Measurements from ENCODE around the gene EOGT. TPM values are rescaled to one million over a fixed set of nuclear protein-coding genes. Genes with fewer than 3 reads are reported as not detected.

EOGT gene
- total RNA-seq, 1 experiment from 2014 or later, result 20.1 TPM

GRCh38 chr3:69012100-69012799, 1.2 kb downstream of the EOGT start:
- no peaks in the 10 kb centered on the region for H3K9me2 ChIP-seq (ENCODE audit: insufficient read depth)
- POLR2A ChIA-PET, result interaction anchor here (0.6 kb wide), 1 partner anchor 1579 kb away, joined by 3 read pairs; no protein-coding TSS in a partner anchor
- intact Hi-C loops (cut with micrococcal nuclease), result loop anchor here (2.0 to 5.0 kb wide), 2 partner anchors 40 to 69 kb away; partner anchors contain the start of genes TMF1 and UBA3
- peaks cover 4 to 18% of the 10 kb centered on the region in 2 experiments for H3K4me1 ChIP-seq (ENCODE audit: control insufficient read depth in 1 of 2, insufficient read depth in 2 of 2, low read length in 2 of 2)
- no peak for TF ChIP-seq FOSL1 (IDR thresholded peaks at IDR 0.05; ENCODE audit: low read depth)
- H3K27ac ChIP-seq (ENCODE audit: low read depth, low read length), result no peak overlapping the region
- H3K36me3 ChIP-seq (ENCODE audit: control insufficient read depth in 1 of 2, insufficient read depth in 2 of 2, low read length in 2 of 2), result peaks cover 2 to 10% of the 10 kb centered on the region in 2 experiments; a peak in 1 of 4 replicates
- CTCF ChIA-PET, result interaction anchor here (1.1 kb wide), 1 partner anchor 8 kb away, joined by 3 read pairs; no protein-coding TSS in a partner anchor
- no peaks in the 10 kb centered on the region for H3K27me3 ChIP-seq (ENCODE audit: insufficient read depth, low read length)
- peak overlapping the region; percentile 78 for H3K9ac ChIP-seq (ENCODE audit: low read length)
- RAD21 ChIA-PET (ENCODE audit: low non-redundant PET in 1 of 2, low total read pairs in 2 of 2, uncharacterized antibody in 2 of 2, unreplicated experiment in 2 of 2), result no interaction called here
- TSS peak; percentile 32 for BruUV-seq (replicated peaks)
- H3K79me2 ChIP-seq (ENCODE audit: insufficient read depth, low read length), result no peaks in the 10 kb centered on the region
- DNase-seq (ENCODE audit: low read depth, low spot score) (no peak), ATAC-seq (no peak)
- peak overlapping the region; percentile 73 for H3K4me2 ChIP-seq (ENCODE audit: low read length)
- peak overlapping the region; percentile 62 to 69 for H3K4me3 ChIP-seq (replicated peaks in 1 of 2; ENCODE audit: low read depth in 1 of 2, low read length in 2 of 2)
- H4K20me1 ChIP-seq (ENCODE audit: insufficient read depth), result no peaks in the 10 kb centered on the region
- H3K9me3 ChIP-seq (ENCODE audit: control insufficient read depth in 1 of 2, insufficient read depth in 1 of 2, low read depth in 1 of 2, low read length in 2 of 2), result no peaks in the 10 kb centered on the region
- no peak overlapping the region for H2AFZ ChIP-seq (ENCODE audit: low read depth, low read length, poor library complexity, severe bottlenecking)

- Histone ChIP-seq H4K20me1 (ENCODE audit: insufficient read depth) (no peaks in the 10 kb centered on the region), H3K9me2 (ENCODE audit: insufficient read depth) (no peaks in the 10 kb centered on the region), H3K4me2 (ENCODE audit: low read length) (no peak overlapping the region), H3K4me3 (replicated peaks in 1 of 2; ENCODE audit: low read depth in 1 of 2, low read length in 2 of 2) (no peak overlapping the region), H3K27me3 (ENCODE audit: insufficient read depth, low read length) (no peaks in the 10 kb centered on the region), H3K27ac (ENCODE audit: low read depth, low read length) (no peak overlapping the region), H2AFZ (ENCODE audit: low read depth, low read length, poor library complexity, severe bottlenecking) (no peak overlapping the region), H3K9me3 (ENCODE audit: control insufficient read depth in 1 of 2, insufficient read depth in 1 of 2, low read depth in 1 of 2, low read length in 2 of 2) (no peaks in the 10 kb centered on the region), H3K36me3 (ENCODE audit: control insufficient read depth in 1 of 2, insufficient read depth in 2 of 2, low read length in 2 of 2) (peaks cover 2 to 17% of the 10 kb centered on the region in 2 experiments; a peak in 2 of 4 replicates), H3K4me1 (ENCODE audit: control insufficient read depth in 1 of 2, insufficient read depth in 2 of 2, low read length in 2 of 2) (peaks cover 4 to 18% of the 10 kb centered on the region in 2 experiments), H3K79me2 (ENCODE audit: insufficient read depth, low read length) (no peaks in the 10 kb centered on the region), H3K9ac (ENCODE audit: low read length) (no peak overlapping the region)
- TF ChIP-seq EZH2phosphoT487 (IDR thresholded peaks at IDR 0.05; ENCODE audit: borderline replicate concordance), result no peak
- TF ChIP-seq JUND (IDR thresholded peaks at IDR 0.05), result no peak
- TF ChIP-seq EZH2 (IDR thresholded peaks at IDR 0.05), result no peak
- no peak for TF ChIP-seq RAD21 (IDR thresholded peaks at IDR 0.05; ENCODE audit: low read depth)
- no peak for TF ChIP-seq SIN3A (IDR thresholded peaks at IDR 0.05; ENCODE audit: low read depth)
- no peak for TF ChIP-seq ZNF274 (IDR thresholded peaks at IDR 0.05; ENCODE audit: low read depth, low read length)
- TF ChIP-seq EGR1 (IDR thresholded peaks at IDR 0.05; ENCODE audit: low read depth), result no peak
- intact Hi-C loops (cut with micrococcal nuclease), result loop anchor here (5.0 kb wide), 1 partner anchor 41 kb away; the partner anchor contains the start of gene TMF1
- DNase-seq (ENCODE audit: low read depth, low spot score) (no peak), ATAC-seq (no peak)
- ChIA-PET CTCF (no interaction called here), RAD21 (ENCODE audit: low non-redundant PET in 1 of 2, low total read pairs in 2 of 2, uncharacterized antibody in 2 of 2, unreplicated experiment in 2 of 2) (no interaction called here), POLR2A (no interaction called here)
- BruUV-seq (replicated peaks), result no TSS peak
These were observed 2.3 kb downstream of the EOGT start for GRCh38 chr3:69011096-69011730.

Measured in HCT116 (cell line).